NB4 (cell line): ENCODE results near the gene SLC48A1.

Experiments
- DNase-seq: peaks from one replicate; pipeline ENCODE4 v3.0.0; 2010; ENCODE audit warnings: low read depth
- H3K4me3 ChIP-seq: one replicate; pipeline ENCODE4 v1.5.1; 2011; ENCODE audit warnings: mild to moderate bottlenecking, low read depth, low read length, moderate library complexity
- CTCF ChIP-seq: IDR thresholded peaks from one replicate; pipeline ENCODE4 v1.5.1; 2012; ENCODE audit warnings: low read depth, low read length
- MAX ChIP-seq: IDR thresholded peaks from 2 replicates; pipeline ENCODE4 v1.6.1; 2011; ENCODE audit warnings: low read depth, low read length
- MYC ChIP-seq: IDR thresholded peaks from 2 replicates; pipeline ENCODE4 v1.6.1; 2011; ENCODE audit warnings: low read depth, low read length
- POLR2A ChIP-seq: IDR thresholded peaks from 2 replicates; pipeline ENCODE4 v1.6.1; 2011; ENCODE audit warnings: mild to moderate bottlenecking; ENCODE audit not compliant: insufficient read length; ENCODE audit errors: extremely low read depth

Gene SLC48A1

GRCh38 chr12:47795814-47796411 lies 22.9 kb downstream of the SLC48A1 start:
- TF ChIP-seq POLR2A (no peak), MYC (no peak), CTCF (no peak), MAX (no peak)
- no peak for DNase-seq
- no peak overlapping the region for H3K4me3 ChIP-seq

GRCh38 chr12:47797441-47797840 lies 24.4 kb downstream of the SLC48A1 start:
- DNase-seq, result peak; percentile 57
- TF ChIP-seq CTCF (peak; percentile 50), MYC (peak; percentile 48; the same call in 1 of the 2 replicates), MAX (peak; percentile 61), POLR2A (no peak)
- no peak overlapping the region for H3K4me3 ChIP-seq

- no peak overlapping the region for H3K4me3 ChIP-seq
- DNase-seq, result no peak
- TF ChIP-seq CTCF (no peak), MYC (no peak), POLR2A (no peak), MAX (no peak)
Measured at GRCh38 chr12:47798382-47798948, 25.4 kb downstream of the SLC48A1 start.

GRCh38 chr12:47799357-47799955 lies 26.4 kb downstream of the SLC48A1 start:
- TF ChIP-seq CTCF, result no peak
- TF ChIP-seq MYC, result no peak
- no peak for TF ChIP-seq POLR2A
- TF ChIP-seq MAX, result no peak

GRCh38 chr12:47800582-47800981 lies 27.5 kb downstream of the SLC48A1 start:
- no peak for TF ChIP-seq MYC
- TF ChIP-seq MAX, result no peak
- no peak for TF ChIP-seq CTCF
- no peak for TF ChIP-seq POLR2A
- no peak for DNase-seq
- H3K4me3 ChIP-seq, result no peak overlapping the region

More at GRCh38 chr12:47799357-47799955, 26.4 kb downstream of the SLC48A1 start:
- H3K4me3 ChIP-seq, result no peak overlapping the region
- no peak for DNase-seq
